Keratinocyte (primary cell): ENCODE results near the gene WARS2. TPM values are rescaled to one million over a fixed set of nuclear protein-coding genes. Genes with fewer than 3 reads are reported as not detected.
"Not testable (repeated sequence)": the region's sequence is repeated elsewhere in the genome, so short reads cannot be mapped to it uniquely, and the experiment has no call there.

Experiments used
- DNase-seq: peaks from one replicate; pipeline ENCODE4 v3.0.0-alpha.2; 2011; ENCODE audit warnings: low read depth, missing footprints, low spot score
- FAIRE-seq: peaks from 2 replicates; lab custom pipeline; 2011; peaks lifted over from hg19 to GRCh38; lab: Jason Lieb, UNC
- H2AFZ ChIP-seq: 2 replicates; pipeline ENCODE4 v1.6.0; 2012; ENCODE audit warnings: low read length, control low read depth, inconsistent platforms; ENCODE audit not compliant: control insufficient read depth
- H3K27ac ChIP-seq: 2 replicates; pipeline ENCODE4 v1.5.1; 2011; ENCODE audit warnings: low read length; ENCODE audit not compliant: control insufficient read depth, insufficient read depth
- H3K27me3 ChIP-seq: 3 replicates; pipeline ENCODE4 v1.6.0; 2011; ENCODE audit warnings: low read length; ENCODE audit not compliant: control insufficient read depth, insufficient read depth; ENCODE audit errors: extremely low read depth
- H3K36me3 ChIP-seq, 2 experiments: 2 replicates in 1 of 2; 3 replicates in 1 of 2; pipeline ENCODE4 v1.5.1; 2011; ENCODE audit warnings: low read length in 2 of 2, mild to moderate bottlenecking in 1 of 2; ENCODE audit not compliant: control insufficient read depth in 2 of 2, insufficient read depth in 2 of 2; ENCODE audit errors: extremely low read depth in 1 of 2
- H3K4me1 ChIP-seq: 3 replicates; pipeline ENCODE4 v1.5.1; 2011; ENCODE audit warnings: low read length; ENCODE audit not compliant: control insufficient read depth, insufficient read depth; ENCODE audit errors: extremely low read depth
- H3K4me2 ChIP-seq: 3 replicates; pipeline ENCODE4 v1.6.0; 2011; ENCODE audit warnings: low read depth, low read length; ENCODE audit not compliant: control insufficient read depth, insufficient read depth; ENCODE audit errors: extremely low read depth
- H3K4me3 ChIP-seq, 3 experiments: fragments of 200-600 bp in 1 of 3; sonication (generic) in 1 of 3; 2 replicates in 2 of 3; 3 replicates in 1 of 3; pipeline ENCODE4 v1.5.1; 2011 to 2016; ENCODE audit warnings: low read length in 3 of 3, mild to moderate bottlenecking in 3 of 3, control low read depth in 2 of 3, inconsistent platforms in 1 of 3, low read depth in 1 of 3, mixed read lengths in 1 of 3, mixed run types in 1 of 3, moderate library complexity in 1 of 3; ENCODE audit not compliant: control insufficient read depth in 2 of 3, insufficient read depth in 2 of 3; ENCODE audit errors: extremely low read depth in 1 of 3
- H3K79me2 ChIP-seq: 2 replicates; pipeline ENCODE4 v1.6.0; 2012; ENCODE audit warnings: low read length; ENCODE audit not compliant: control insufficient read depth, insufficient read depth
- H3K9ac ChIP-seq: 3 replicates; pipeline ENCODE4 v1.6.0; 2011; ENCODE audit warnings: low read length; ENCODE audit not compliant: control insufficient read depth, insufficient read depth; ENCODE audit errors: extremely low read depth
- H3K9me1 ChIP-seq: 3 replicates; pipeline ENCODE4 v1.6.0; 2011; ENCODE audit warnings: low read length; ENCODE audit not compliant: control insufficient read depth, insufficient read depth; ENCODE audit errors: extremely low read depth
- H3K9me3 ChIP-seq: 2 replicates; pipeline ENCODE4 v1.5.1; 2012; ENCODE audit warnings: low read depth, low read length; ENCODE audit not compliant: control insufficient read depth
- H4K20me1 ChIP-seq: 3 replicates; pipeline ENCODE4 v1.6.0; 2011; ENCODE audit warnings: low read length; ENCODE audit not compliant: control insufficient read depth, insufficient read depth; ENCODE audit errors: extremely low read depth
- CTCF ChIP-seq, 3 experiments: IDR thresholded peaks in 1 of 3; conservative IDR thresholded peaks in 1 of 3; optimal IDR thresholded peaks in 1 of 3; 2 replicates in 2 of 3; 3 replicates in 1 of 3; pipeline versions ENCODE3 to v1.5.1; 2011; ENCODE audit warnings: low read length in 3 of 3, mild to moderate bottlenecking in 3 of 3, moderate library complexity in 2 of 3, control low read depth in 1 of 3, inconsistent platforms in 1 of 3; ENCODE audit not compliant: insufficient read depth in 2 of 3; ENCODE audit errors: extremely low read depth in 1 of 3
- EZH2 ChIP-seq: IDR thresholded peaks from one replicate; pipeline ENCODE4 v1.6.1; 2012; ENCODE audit warnings: inconsistent platforms, mild to moderate bottlenecking, low read length, moderate library complexity
- dilution Hi-C: fragments of 300-500 bp; cut with MboI; formaldehyde crosslinking; loops from one replicate; pipeline ENCODE4 v1.7.0; 2020; ENCODE audit warnings: low sequenced_read_pairs; ENCODE audit not compliant: extremely low pct_ligation_motif_present
- polyA plus RNA-seq, 5 experiments: library from polyadenylated mRNA; depleted of rRNA in 3 of 5; stranded (reverse) in 3 of 5; stranded (forward) in 1 of 5; unstranded in 1 of 5; fragments of >200 nt; gene quantifications; 1 replicate in 1 of 5; 2 replicates in 3 of 5; 3 replicates in 1 of 5; pipeline versions ENCODE4 v1.2.1 to v1.2.3, GENCODE V29; 2011 to 2012; ENCODE audit warnings: missing spikeins in 2 of 5, low read depth in 1 of 5, low replicate concordance in 1 of 5

The WARS2 gene
- polyA plus RNA-seq, 1 donor (not counting 4 experiments of a cell fraction or from before 2014, with no cell fraction given) = 10.3 TPM

- Histone ChIP-seq H3K9me3 (no peaks in the 10 kb centered on the region), H4K20me1 (no peaks in the 10 kb centered on the region), H3K4me3 (no peak overlapping the region), H3K27ac (no peak overlapping the region), H3K27me3 (no peaks in the 10 kb centered on the region), H3K36me3 (no peaks in the 10 kb centered on the region), H3K4me1 (no peaks in the 10 kb centered on the region), H3K4me2 (no peak overlapping the region), H2AFZ (no peak overlapping the region), H3K9ac (no peak overlapping the region), H3K79me2 (no peaks in the 10 kb centered on the region), H3K9me1 (no peaks in the 10 kb centered on the region)
- DNase-seq (no peak), FAIRE-seq (no peak)
- TF ChIP-seq EZH2 = no peak
- TF ChIP-seq CTCF (optimal IDR thresholded peaks at IDR 0.05 in 1 of 3, IDR thresholded peaks at IDR 0.05 in 1 of 3, conservative IDR thresholded peaks at IDR 0.05 in 1 of 3; ENCODE audit: extremely low read depth in 1 of 3, insufficient read depth in 2 of 3, low read length in 3 of 3) = no peak
- dilution Hi-C loops = no loop called here
These were observed 38.6 kb upstream of the WARS2 start for GRCh38 chr1:119179051-119179450.

DNA sequence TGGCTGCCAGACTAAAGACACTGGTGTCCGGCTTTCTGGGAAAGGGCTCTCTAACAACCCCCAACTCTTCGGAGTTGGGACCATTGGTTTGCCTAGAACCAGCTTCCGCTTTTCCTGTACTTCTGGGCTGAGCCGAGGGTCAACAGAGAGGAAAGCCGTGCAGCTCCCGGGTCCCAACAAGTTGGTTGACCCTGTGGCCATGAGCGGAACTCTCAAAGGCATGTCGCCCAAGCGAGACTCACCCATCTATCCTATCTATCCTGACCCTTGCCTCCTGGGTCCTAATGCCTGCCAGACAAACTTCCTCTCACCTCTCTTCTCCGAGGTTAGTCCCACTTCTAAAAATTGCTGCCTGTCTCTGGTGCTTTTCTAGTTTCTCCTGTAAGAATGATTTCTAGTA is 32.5 kb upstream of the WARS2 start:
- H3K9ac ChIP-seq, dilution Hi-C loops, H3K4me2 ChIP-seq, H3K79me2 ChIP-seq, H3K4me3 ChIP-seq, H4K20me1 ChIP-seq, H3K9me3 ChIP-seq, H3K27me3 ChIP-seq, H3K4me1 ChIP-seq, H3K36me3 ChIP-seq, DNase-seq, H3K9me1 ChIP-seq, H2AFZ ChIP-seq, FAIRE-seq, H3K27ac ChIP-seq: not testable (repeated sequence)

- H3K27ac ChIP-seq, H3K4me1 ChIP-seq, H3K9me3 ChIP-seq, DNase-seq, H2AFZ ChIP-seq, H3K79me2 ChIP-seq, dilution Hi-C loops, H3K9ac ChIP-seq, H4K20me1 ChIP-seq, H3K36me3 ChIP-seq, H3K9me1 ChIP-seq, H3K4me2 ChIP-seq, FAIRE-seq, H3K4me3 ChIP-seq, H3K27me3 ChIP-seq: not testable (repeated sequence)
These were observed 31.0 kb upstream of the WARS2 start for GRCh38 chr1:119171381-119172010.
